ENCODE measurements around the gene FAXDC2. TPM values are rescaled to one million over a fixed set of nuclear protein-coding genes. Genes with fewer than 3 reads are reported as not detected.

The FAXDC2 gene
- total RNA-seq, 1 experiment from 2014 or later, result 0.95 TPM

- Mint-ChIP-seq H3K27me3 (ENCODE audit: insufficient read depth, unreplicated experiment) (no peaks in the 10 kb centered on the region), H3K9me3 (ENCODE audit: unreplicated experiment) (no peaks in the 10 kb centered on the region), H3K4me3 (ENCODE audit: unreplicated experiment) (no peak overlapping the region), H3K4me1 (ENCODE audit: low read depth, unreplicated experiment) (peaks cover 26% of the 10 kb centered on the region), H3K27ac (ENCODE audit: unreplicated experiment) (peak overlapping the region; percentile 53), H3K36me3 (ENCODE audit: insufficient read depth, unreplicated experiment) (peaks cover 54% of the 10 kb centered on the region)
- Histone ChIP-seq H3K9me3 (no peaks in the 10 kb centered on the region), H3K4me1 (peaks cover 29% of the 10 kb centered on the region), H3K4me3 (ENCODE audit: low read depth, low read length) (no peak overlapping the region), H3K27me3 (replicated peaks; ENCODE audit: control insufficient read depth, insufficient read depth, low read length) (no peaks in the 10 kb centered on the region), H3K36me3 (ENCODE audit: control insufficient read depth, insufficient read depth, low read length) (no peaks in the 10 kb centered on the region)
- DNase-seq, result no peak
- intact Hi-C loops (cut with micrococcal nuclease; ENCODE audit: unreplicated experiment), result no loop called here
- CTCF ChIA-PET, result no interaction called here
- BruUV-seq (replicated peaks), result no TSS peak
- TF ChIP-seq CTCF (IDR thresholded peaks at IDR 0.05; ENCODE audit: insufficient read depth in 1 of 2, low read depth in 1 of 2, low read length in 1 of 2, severe bottlenecking in 1 of 2, unreplicated experiment in 1 of 2), result no peak
- POLR2A ChIA-PET, result no interaction called here
Observed at GRCh38 chr5:154784856-154785255, 65.5 kb downstream of the FAXDC2 start.

GRCh38 chr5:154783774-154784460 lies 66.5 kb downstream of the FAXDC2 start:
- Histone ChIP-seq H3K27me3 (replicated peaks; ENCODE audit: control insufficient read depth, insufficient read depth, low read length) (no peaks in the 10 kb centered on the region), H3K4me3 (ENCODE audit: low read depth, low read length) (no peak overlapping the region), H3K4me1 (peaks cover 31% of the 10 kb centered on the region), H3K36me3 (ENCODE audit: control insufficient read depth, insufficient read depth, low read length) (no peaks in the 10 kb centered on the region), H3K9me3 (no peaks in the 10 kb centered on the region)
- ChIA-PET POLR2A (interaction anchor here (0.5 kb wide), 1 partner anchor 101 kb away, joined by 5 read pairs; no protein-coding TSS in a partner anchor), CTCF (interaction anchor here (0.7 kb wide), 1 partner anchor 132 kb away, joined by 4 read pairs; no protein-coding TSS in a partner anchor)
- Mint-ChIP-seq H3K36me3 (ENCODE audit: insufficient read depth, unreplicated experiment) (peaks cover 52% of the 10 kb centered on the region), H3K4me1 (ENCODE audit: low read depth, unreplicated experiment) (peaks cover 26% of the 10 kb centered on the region), H3K4me3 (ENCODE audit: unreplicated experiment) (no peak overlapping the region), H3K27ac (ENCODE audit: unreplicated experiment) (no peak overlapping the region), H3K9me3 (ENCODE audit: unreplicated experiment) (no peaks in the 10 kb centered on the region), H3K27me3 (ENCODE audit: insufficient read depth, unreplicated experiment) (no peaks in the 10 kb centered on the region)
- DNase-seq, result no peak
- no peak for TF ChIP-seq CTCF (IDR thresholded peaks at IDR 0.05; ENCODE audit: insufficient read depth in 1 of 2, low read depth in 1 of 2, low read length in 1 of 2, severe bottlenecking in 1 of 2, unreplicated experiment in 1 of 2)
- intact Hi-C loops (cut with micrococcal nuclease; ENCODE audit: unreplicated experiment), result no loop called here
- BruUV-seq (replicated peaks), result no TSS peak

GRCh38 chr5:154782812-154783592 lies 67.4 kb downstream of the FAXDC2 start:
- H3K4me1 ChIP-seq, result peaks cover 39% of the 10 kb centered on the region
- ChIA-PET CTCF (interaction anchor here (0.6 kb wide), 1 partner anchor 315 kb away, joined by 3 read pairs; no protein-coding TSS in a partner anchor), POLR2A (interaction anchor here (0.5 kb wide), 1 partner anchor 100 kb away, joined by 5 read pairs; no protein-coding TSS in a partner anchor)
- intact Hi-C loops (cut with micrococcal nuclease; ENCODE audit: unreplicated experiment), result no loop called here
- H3K4me3 ChIP-seq (ENCODE audit: low read depth, low read length), result no peak overlapping the region
- DNase-seq, result no peak
- H3K9me3 ChIP-seq, result no peaks in the 10 kb centered on the region
- no peak overlapping the region for H3K4me3 Mint-ChIP-seq (ENCODE audit: unreplicated experiment)
- no peak for TF ChIP-seq CTCF (IDR thresholded peaks at IDR 0.05; ENCODE audit: insufficient read depth in 1 of 2, low read depth in 1 of 2, low read length in 1 of 2, severe bottlenecking in 1 of 2, unreplicated experiment in 1 of 2)
- H3K4me1 Mint-ChIP-seq (ENCODE audit: low read depth, unreplicated experiment), result peaks cover 26% of the 10 kb centered on the region
- H3K36me3 ChIP-seq (ENCODE audit: control insufficient read depth, insufficient read depth, low read length), result no peaks in the 10 kb centered on the region
- H3K9me3 Mint-ChIP-seq (ENCODE audit: unreplicated experiment), result no peaks in the 10 kb centered on the region
- BruUV-seq (replicated peaks), result no TSS peak
- peaks cover 44% of the 10 kb centered on the region for H3K36me3 Mint-ChIP-seq (ENCODE audit: insufficient read depth, unreplicated experiment)
- no peaks in the 10 kb centered on the region for H3K27me3 Mint-ChIP-seq (ENCODE audit: insufficient read depth, unreplicated experiment)
- H3K27me3 ChIP-seq (replicated peaks; ENCODE audit: control insufficient read depth, insufficient read depth, low read length), result no peaks in the 10 kb centered on the region
- H3K27ac Mint-ChIP-seq (ENCODE audit: unreplicated experiment), result no peak overlapping the region
